CD4-positive, CD25-positive, alpha-beta regulatory T cell (primary cell): ENCODE results near the gene TMEM60. TPM values are rescaled to one million over a fixed set of nuclear protein-coding genes. Genes with fewer than 3 reads are reported as not detected.
"Not testable (repeated sequence)": the region's sequence is repeated elsewhere in the genome, so short reads cannot be mapped to it uniquely, and the experiment has no call there.

ENCODE experiments used
- ATAC-seq, 2 donors: fragments of 150-1000 bp; cut with Tn5 transposase; one replicate each; pipeline ENCODE4 v1.10.0; 2021; ENCODE audit warnings: low read depth in 2 of 2, moderate number of reproducible peaks in 2 of 2, moderate library complexity in 1 of 2
- DNase-seq, 3 donors: peaks; one replicate each; pipeline versions ENCODE4 v3.0.0 to v3.0.0-alpha.2; 2012 to 2022; ENCODE audit warnings: mixed read lengths in 1 of 3
- H3K27ac ChIP-seq: one replicate; pipeline ENCODE4 v1.7.0; 2013; ENCODE audit warnings: mild to moderate bottlenecking, low read length; ENCODE audit not compliant: insufficient read depth, poor library complexity, severe bottlenecking
- H3K27me3 ChIP-seq: one replicate; pipeline ENCODE4 v1.7.0; 2013; ENCODE audit warnings: low read length; ENCODE audit not compliant: control insufficient read depth, insufficient read depth
- H3K36me3 ChIP-seq: one replicate; pipeline ENCODE4 v1.7.0; 2013; ENCODE audit warnings: mild to moderate bottlenecking, low read length, moderate library complexity; ENCODE audit not compliant: control insufficient read depth, insufficient read depth
- H3K4me1 ChIP-seq: 2 replicates; pipeline ENCODE4 v1.7.0; 2013; ENCODE audit warnings: mild to moderate bottlenecking, low read length; ENCODE audit not compliant: insufficient read depth, control insufficient read depth, poor library complexity, severe bottlenecking
- H3K4me3 ChIP-seq: one replicate; pipeline ENCODE4 v1.7.0; 2013; ENCODE audit warnings: low read depth, mild to moderate bottlenecking, low read length, moderate library complexity
- H3K9me3 ChIP-seq, 2 experiments: 1 replicate in 1 of 2; 2 replicates in 1 of 2; pipeline ENCODE4 v1.7.0; 2013; ENCODE audit warnings: low read length in 2 of 2, mild to moderate bottlenecking in 1 of 2, moderate library complexity in 1 of 2; ENCODE audit not compliant: control insufficient read depth in 2 of 2
- H3K27ac Mint-ChIP-seq, 3 donors: one replicate each; pipeline ENCODE4 v1.8.0; 2020 to 2022; ENCODE audit warnings: mild to moderate bottlenecking in 3 of 3, mixed read lengths in 3 of 3, moderate library complexity in 2 of 3
- H3K27me3 Mint-ChIP-seq: one replicate; pipeline ENCODE4 v1.8.0; 2022; ENCODE audit warnings: mild to moderate bottlenecking, mixed read lengths
- H3K36me3 Mint-ChIP-seq: one replicate; pipeline ENCODE4 v1.8.0; 2020; ENCODE audit warnings: mixed read lengths
- H3K4me1 Mint-ChIP-seq, 4 donors: one replicate each; pipeline ENCODE4 v1.8.0; 2020 to 2022; ENCODE audit warnings: mixed read lengths in 4 of 4, mild to moderate bottlenecking in 1 of 4
- H3K4me3 Mint-ChIP-seq, 4 donors: one replicate each; pipeline ENCODE4 v1.8.0; 2020 to 2022; ENCODE audit warnings: mild to moderate bottlenecking in 4 of 4, mixed read lengths in 4 of 4, moderate library complexity in 3 of 4
- H3K9me3 Mint-ChIP-seq, 7 donors: one replicate each; pipeline ENCODE4 v1.8.0; 2020 to 2022; ENCODE audit warnings: mixed read lengths in 7 of 7, mild to moderate bottlenecking in 3 of 7, moderate library complexity in 2 of 7
- polyA plus RNA-seq, 4 donors: library from polyadenylated mRNA; unstranded; fragments of 300-500 nt; fragmentation: Illumina TruSeq; gene quantifications; one replicate each; pipeline ENCODE4 v1.2.3, GENCODE V29; 2021
- total RNA-seq: library from RNA; stranded (reverse); gene quantifications from one replicate; pipeline ENCODE4 v1.2.3, GENCODE V29; 2022

TMEM60 gene
- total and polyA plus RNA-seq, 5 donors from 2014 or later = 5.2 to 76.0 (median 46.5) TPM

- not testable (repeated sequence) for H3K4me3 Mint-ChIP-seq, H3K4me3 ChIP-seq, ATAC-seq, DNase-seq, H3K9me3 Mint-ChIP-seq, H3K9me3 ChIP-seq, H3K36me3 Mint-ChIP-seq, H3K27me3 ChIP-seq, H3K27me3 Mint-ChIP-seq, H3K27ac ChIP-seq, H3K36me3 ChIP-seq
- peaks cover 42% of the 10 kb centered on the region for H3K4me1 ChIP-seq
- Mint-ChIP-seq H3K4me1 (peaks cover 39 to 61% (median 40%) of the 10 kb centered on the region in 4 donors), H3K27ac (peak overlapping the region in 1 of 3 donors; percentile 30)
These were observed 38.2 kb upstream of the TMEM60 start for GRCh38 chr7:77836425-77836824.

GRCh38 chr7:77833136-77833535 lies 34.9 kb upstream of the TMEM60 start:
- Mint-ChIP-seq H3K27me3 (no peaks in the 10 kb centered on the region), H3K4me1 (peaks cover 35 to 70% (median 51%) of the 10 kb centered on the region in 4 donors)
- no peak for ATAC-seq

DNA sequence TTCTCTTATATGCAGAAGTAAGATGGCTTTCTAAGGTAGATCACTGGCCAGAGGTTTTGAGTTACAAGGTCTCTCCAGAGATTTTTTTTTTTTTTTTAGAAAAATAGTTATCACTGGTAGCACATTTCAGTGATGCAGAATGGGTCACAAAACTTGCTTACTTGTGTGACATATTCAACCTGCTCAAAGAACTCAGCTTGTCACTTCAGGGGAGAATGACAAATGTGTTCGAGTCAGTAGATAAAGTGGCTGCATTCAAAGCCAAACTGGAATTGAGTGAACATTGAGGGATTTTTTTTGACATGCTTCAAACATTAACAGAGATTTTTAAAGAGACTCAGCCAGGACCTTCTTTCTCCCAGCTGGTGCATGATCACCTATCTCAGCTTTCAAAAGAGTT lies 33.7 kb upstream of the TMEM60 start:
- peak overlapping the region; percentile 61 to 87 (median 66) for H3K4me3 Mint-ChIP-seq
- ATAC-seq (no peak), DNase-seq (no peak)
- H3K27me3 Mint-ChIP-seq = no peaks in the 10 kb centered on the region
- H3K36me3 Mint-ChIP-seq = peaks cover 8% of the 10 kb centered on the region
- H3K4me1 Mint-ChIP-seq = peaks cover 32 to 76% (median 54%) of the 10 kb centered on the region in 4 donors
- Histone ChIP-seq H3K27me3 (no peaks in the 10 kb centered on the region), H3K27ac (peak overlapping the region; percentile 45), H3K4me3 (peak overlapping the region; percentile 69), H3K9me3 (no peaks in the 10 kb centered on the region), H3K4me1 (peaks cover 67% of the 10 kb centered on the region), H3K36me3 (no peaks in the 10 kb centered on the region)
- H3K9me3 Mint-ChIP-seq = peaks cover 0 to under 1% (median 0%) of the 10 kb centered on the region in 7 donors
- peak overlapping the region; percentile 11 to 80 (median 36) for H3K27ac Mint-ChIP-seq

More at GRCh38 chr7:77833136-77833535, 34.9 kb upstream of the TMEM60 start:
- Mint-ChIP-seq H3K36me3 (peaks cover 7% of the 10 kb centered on the region), H3K9me3 (no peaks in the 10 kb centered on the region), H3K4me3 (peak overlapping the region; percentile 1 to 69 (median 30)), H3K27ac (peak overlapping the region in 2 of 3 donors; percentile 1 to 98)
- DNase-seq = no peak
- no peaks in the 10 kb centered on the region for H3K27me3 ChIP-seq
- H3K4me3 ChIP-seq = peak overlapping the region; percentile 85
- H3K9me3 ChIP-seq = no peaks in the 10 kb centered on the region
- peak overlapping the region; percentile 20 for H3K27ac ChIP-seq
- no peaks in the 10 kb centered on the region for H3K36me3 ChIP-seq
- peaks cover 63% of the 10 kb centered on the region for H3K4me1 ChIP-seq

- Mint-ChIP-seq H3K4me1 (peaks cover 37 to 79% (median 56%) of the 10 kb centered on the region in 4 donors), H3K27ac (peak overlapping the region; percentile 36 to 80 (median 66)), H3K4me3 (peak overlapping the region; percentile 61 to 87 (median 66)), H3K36me3 (peaks cover 11% of the 10 kb centered on the region), H3K27me3 (no peaks in the 10 kb centered on the region), H3K9me3 (peaks cover 0 to 5% (median under 1%) of the 10 kb centered on the region in 7 donors)
- Histone ChIP-seq H3K27me3 (no peaks in the 10 kb centered on the region), H3K9me3 (no peaks in the 10 kb centered on the region), H3K36me3 (no peaks in the 10 kb centered on the region), H3K4me1 (peaks cover 72% of the 10 kb centered on the region), H3K27ac (peak overlapping the region; percentile 45), H3K4me3 (peak overlapping the region; percentile 69)
- peak in 2 of 3 donors; percentile 13 to 74 for DNase-seq
- peak; percentile 20 to 53 for ATAC-seq
These were observed 33.2 kb upstream of the TMEM60 start for GRCh38 chr7:77831481-77831880.

DNA sequence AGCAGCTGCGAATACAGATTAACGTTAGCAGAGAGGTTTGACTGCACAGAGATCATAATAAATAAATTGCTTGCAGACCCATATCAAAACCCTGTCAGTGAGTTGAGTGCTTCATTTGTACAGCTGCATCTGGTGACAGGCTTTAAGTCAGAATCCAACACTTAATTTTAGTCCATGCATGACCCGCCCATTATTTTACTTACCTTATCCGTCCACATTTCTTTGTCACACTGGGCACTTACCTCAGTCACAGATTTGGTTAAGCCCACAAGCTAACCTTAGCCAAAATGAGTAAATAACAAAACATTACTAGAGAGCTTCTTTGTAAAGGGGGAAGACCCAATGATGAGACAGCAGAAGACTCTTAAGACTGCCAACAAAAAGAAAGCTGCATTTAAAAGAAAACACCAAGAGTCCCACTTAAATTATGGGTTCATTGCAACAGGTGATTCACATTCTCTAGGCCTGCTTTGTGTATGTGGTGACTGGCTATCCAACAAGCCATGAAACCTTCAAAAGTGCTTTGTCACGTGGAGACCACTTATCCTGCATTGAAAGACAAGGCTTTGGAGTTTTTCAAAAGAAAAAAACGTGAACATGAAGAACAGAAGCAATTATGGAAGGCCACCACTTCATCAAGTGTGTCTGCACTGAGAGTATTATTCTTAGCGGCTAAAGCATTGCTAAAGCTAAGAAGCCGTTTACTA lies 32.6 kb upstream of the TMEM60 start:
- ATAC-seq = peak in 1 of 2 donors; percentile 12
- Histone ChIP-seq H3K4me3 (peak overlapping the region; percentile 69), H3K27me3 (no peaks in the 10 kb centered on the region), H3K27ac (peak overlapping the region; percentile 45), H3K9me3 (peaks cover 4% of the 10 kb centered on the region in 2 experiments), H3K36me3 (no peaks in the 10 kb centered on the region), H3K4me1 (peaks cover 72% of the 10 kb centered on the region)
- Mint-ChIP-seq H3K9me3 (peaks cover 0 to 8% (median 2%) of the 10 kb centered on the region in 7 donors), H3K27ac (peak overlapping the region; percentile 36 to 80 (median 75)), H3K27me3 (no peaks in the 10 kb centered on the region), H3K4me1 (peaks cover 40 to 81% (median 58%) of the 10 kb centered on the region in 4 donors), H3K36me3 (peaks cover 9% of the 10 kb centered on the region), H3K4me3 (peak overlapping the region; percentile 61 to 87 (median 66))
- peak in 1 of 3 donors; percentile 29 for DNase-seq

DNA sequence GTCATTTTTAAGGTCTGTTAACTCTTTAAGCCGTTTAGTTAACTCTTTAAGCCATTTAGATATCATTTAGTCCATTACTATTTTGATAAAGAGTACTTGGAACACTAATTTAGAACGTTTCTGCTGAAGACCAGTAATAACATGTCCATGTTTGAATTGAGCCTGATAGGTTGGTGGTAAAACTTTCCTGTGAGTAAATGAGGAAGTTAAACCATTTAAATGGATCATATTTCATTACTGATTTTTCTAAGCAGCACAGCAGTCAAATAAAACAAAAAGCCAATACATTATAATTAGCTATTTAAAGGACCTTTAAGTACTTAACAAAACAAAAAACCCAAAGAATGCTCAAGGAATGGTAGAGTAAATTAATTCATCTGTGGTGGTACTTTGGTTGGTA lies 29.8 kb upstream of the TMEM60 start:
- no peak for ATAC-seq

DNA sequence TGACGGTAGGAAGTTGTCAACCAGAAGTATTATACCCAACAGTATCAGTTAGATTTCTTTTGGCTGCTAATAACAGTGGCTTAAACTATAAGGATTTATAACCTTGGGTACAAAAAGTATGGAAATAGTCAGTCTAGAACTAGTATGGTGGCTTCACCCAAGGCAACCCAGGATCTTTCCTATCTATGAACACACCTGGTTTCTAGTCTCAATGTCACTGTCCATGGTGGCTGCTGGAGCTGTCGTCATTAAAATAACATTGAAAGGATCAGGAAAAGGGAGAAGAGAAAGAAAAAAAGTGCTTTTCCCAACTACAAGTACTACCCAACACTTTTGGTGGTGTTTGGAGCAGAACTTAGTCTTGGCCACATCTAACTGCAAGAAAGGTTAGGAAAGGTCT lies 28.1 kb upstream of the TMEM60 start:
- H3K27ac Mint-ChIP-seq = peak overlapping the region; percentile 26 to 47 (median 39)
- Histone ChIP-seq H3K27me3 (no peaks in the 10 kb centered on the region), H3K9me3 (peaks cover 12 to 18% of the 10 kb centered on the region in 2 experiments), H3K4me1 (peaks cover 42% of the 10 kb centered on the region), H3K36me3 (no peaks in the 10 kb centered on the region), H3K27ac (no peak overlapping the region), H3K4me3 (peak overlapping the region; percentile 5)
- DNase-seq (no peak), ATAC-seq (no peak)
- peaks cover 36 to 74% (median 61%) of the 10 kb centered on the region in 4 donors for H3K4me1 Mint-ChIP-seq
- peaks cover 31% of the 10 kb centered on the region for H3K36me3 Mint-ChIP-seq
- H3K4me3 Mint-ChIP-seq = peak overlapping the region in 1 of 4 donors; percentile 43
- peaks cover 1 to 30% (median 8%) of the 10 kb centered on the region in 7 donors for H3K9me3 Mint-ChIP-seq
- no peaks in the 10 kb centered on the region for H3K27me3 Mint-ChIP-seq

More for the DNA sequence above, 29.8 kb upstream of the TMEM60 start:
- H3K27ac ChIP-seq = no peak overlapping the region
- Mint-ChIP-seq H3K4me3 (peak overlapping the region in 2 of 4 donors; percentile 68 to 74), H3K27me3 (no peaks in the 10 kb centered on the region), H3K36me3 (peaks cover 26% of the 10 kb centered on the region), H3K4me1 (peaks cover 45 to 79% (median 63%) of the 10 kb centered on the region in 4 donors), H3K9me3 (peaks cover 0 to 22% (median 8%) of the 10 kb centered on the region in 7 donors), H3K27ac (no peak overlapping the region)
- no peak for DNase-seq
- peaks cover 58% of the 10 kb centered on the region for H3K4me1 ChIP-seq
- H3K4me3 ChIP-seq = no peak overlapping the region
- peaks cover 4 to 6% of the 10 kb centered on the region in 2 experiments for H3K9me3 ChIP-seq
- H3K36me3 ChIP-seq = no peaks in the 10 kb centered on the region
- H3K27me3 ChIP-seq = no peaks in the 10 kb centered on the region
